Spleen (tissue), 7 donors: ENCODE results near the gene SPATA6L.

Experiments used
- CTCF ChIP-seq, 11 experiments: fragments of 200-600 bp in 7 of 11; fragments of 450-650 bp in 4 of 11; sonication (generic) in 4 of 11; IDR thresholded peaks in 8 of 11; conservative IDR thresholded peaks in 3 of 11; 1 replicate in 7 of 11; 2 replicates in 4 of 11; pipeline versions ENCODE4 v1.4.0 to v1.8.0; 2016 to 2021; ENCODE audit warnings: antibody characterized with exemption in 11 of 11, inconsistent platforms in 4 of 11, mild to moderate bottlenecking in 1 of 11
- POLR2A ChIP-seq, 3 donors: fragments of 450-650 bp; IDR thresholded peaks; one replicate each; pipeline ENCODE4 v1.5.1; 2017; ENCODE audit warnings: antibody characterized with exemption in 3 of 3, mild to moderate bottlenecking in 1 of 3
- donor health status: DM: no; HTN: no; CAD: no; lungs with moderate emphysema.
- donor health status: DM: no; HTN: no; CAD: no.
- donor health status: DM: no; HTN: no; CAD: no.

GRCh38 chr9:4614627-4615026 is 51.7 kb downstream of the SPATA6L start:
- no peak for TF ChIP-seq CTCF (IDR thresholded peaks at IDR 0.05 in 8 of 11, conservative IDR thresholded peaks at IDR 0.05 in 3 of 11)
- TF ChIP-seq POLR2A (IDR thresholded peaks at IDR 0.05): no peak
